Measurements from ENCODE around the gene CTU2.

DNA sequence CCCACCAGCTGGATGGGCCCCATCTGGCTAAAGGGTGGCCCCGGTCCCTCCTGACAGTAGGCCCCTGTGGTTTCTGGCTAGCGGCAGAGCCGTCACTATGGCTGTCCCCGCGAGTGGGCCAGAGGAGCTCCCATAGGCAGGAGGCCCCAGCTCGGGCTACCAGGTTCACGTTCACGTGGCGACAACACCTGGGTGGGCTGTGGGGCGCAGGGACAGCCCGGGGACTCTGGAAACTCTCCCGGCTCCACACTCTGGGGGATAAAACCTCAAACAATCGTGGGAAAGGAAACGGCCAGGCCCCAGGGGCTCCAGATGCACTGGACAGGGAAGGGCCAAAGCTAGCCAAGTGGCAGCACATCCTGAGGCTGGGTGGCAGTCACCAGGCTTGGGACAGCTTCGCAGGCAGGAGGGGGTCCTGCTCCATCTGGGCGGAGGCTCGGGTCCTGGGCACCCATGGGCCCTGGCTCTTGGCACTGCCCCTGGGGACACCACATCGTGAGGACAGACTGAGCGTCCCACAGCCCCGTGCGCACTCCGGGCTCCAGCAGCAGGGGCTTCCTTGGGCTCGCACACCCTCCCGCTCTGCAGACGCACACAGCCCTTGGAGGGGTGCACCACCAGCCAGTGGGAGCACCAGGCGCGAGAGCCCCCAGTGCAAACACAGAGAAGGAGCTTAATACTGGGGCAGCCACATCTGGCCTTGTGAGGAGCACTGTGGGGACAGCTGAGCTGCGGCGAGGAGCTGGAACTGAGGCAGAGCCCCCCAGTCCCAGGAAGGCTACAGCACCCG is 4.5 kb upstream of the CTU2 start:
- TF ChIP-seq, protein P1, sequence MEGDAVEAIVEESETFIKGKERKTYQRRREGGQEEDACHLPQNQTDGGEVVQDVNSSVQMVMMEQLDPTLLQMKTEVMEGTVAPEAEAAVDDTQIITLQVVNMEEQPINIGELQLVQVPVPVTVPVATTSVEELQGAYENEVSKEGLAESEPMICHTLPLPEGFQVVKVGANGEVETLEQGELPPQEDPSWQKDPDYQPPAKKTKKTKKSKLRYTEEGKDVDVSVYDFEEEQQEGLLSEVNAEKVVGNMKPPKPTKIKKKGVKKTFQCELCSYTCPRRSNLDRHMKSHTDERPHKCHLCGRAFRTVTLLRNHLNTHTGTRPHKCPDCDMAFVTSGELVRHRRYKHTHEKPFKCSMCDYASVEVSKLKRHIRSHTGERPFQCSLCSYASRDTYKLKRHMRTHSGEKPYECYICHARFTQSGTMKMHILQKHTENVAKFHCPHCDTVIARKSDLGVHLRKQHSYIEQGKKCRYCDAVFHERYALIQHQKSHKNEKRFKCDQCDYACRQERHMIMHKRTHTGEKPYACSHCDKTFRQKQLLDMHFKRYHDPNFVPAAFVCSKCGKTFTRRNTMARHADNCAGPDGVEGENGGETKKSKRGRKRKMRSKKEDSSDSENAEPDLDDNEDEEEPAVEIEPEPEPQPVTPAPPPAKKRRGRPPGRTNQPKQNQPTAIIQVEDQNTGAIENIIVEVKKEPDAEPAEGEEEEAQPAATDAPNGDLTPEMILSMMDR (optimal IDR thresholded peaks at IDR 0.05 in 1 of 3, IDR thresholded peaks at IDR 0.05 in 1 of 3, conservative IDR thresholded peaks at IDR 0.05 in 1 of 3; ENCODE audit: extremely low read depth in 1 of 3, insufficient read depth in 2 of 3, low read length in 3 of 3) = no peak
- no peak for TF ChIP-seq EZH2 (IDR thresholded peaks at IDR 0.05; ENCODE audit: low read length)

All from keratinocyte (primary cell).